ENCODE data around the gene PLXNB2.
"Not testable (repeated sequence)": the region's sequence is repeated elsewhere in the genome, so short reads cannot be mapped to it uniquely, and the experiment has no call there.

PLXNB2 gene

GRCh38 chr22:50277761-50278160, 29.7 kb downstream of the PLXNB2 start:
- no peak overlapping the region for H3K27ac ChIP-seq
- TF ChIP-seq CTCF (conservative IDR thresholded peaks at IDR 0.05): no peak

GRCh38 chr22:50276143-50276542, 31.3 kb downstream of the PLXNB2 start:
- no peak for TF ChIP-seq CTCF (conservative IDR thresholded peaks at IDR 0.05)
- no peak overlapping the region for H3K27ac ChIP-seq

- no peak overlapping the region for H3K27ac ChIP-seq
- no peak for TF ChIP-seq CTCF (conservative IDR thresholded peaks at IDR 0.05)
Observed at GRCh38 chr22:50275181-50276055, 32.0 kb downstream of the PLXNB2 start.

- no peak overlapping the region for H3K27ac ChIP-seq
- TF ChIP-seq CTCF (conservative IDR thresholded peaks at IDR 0.05): no peak
Observed at GRCh38 chr22:50274771-50275170, 32.7 kb downstream of the PLXNB2 start.

GRCh38 chr22:50274311-50274710, 33.1 kb downstream of the PLXNB2 start:
- H3K27ac ChIP-seq: no peak overlapping the region
- no peak for TF ChIP-seq CTCF (conservative IDR thresholded peaks at IDR 0.05)

GRCh38 chr22:50273781-50274180, 33.7 kb downstream of the PLXNB2 start:
- not testable (repeated sequence) for H3K27ac ChIP-seq

- H3K27ac ChIP-seq: not testable (repeated sequence)
Observed at GRCh38 chr22:50273352-50273751, 34.1 kb downstream of the PLXNB2 start.

- H3K27ac ChIP-seq: peak overlapping the region; percentile 85
- TF ChIP-seq CTCF (conservative IDR thresholded peaks at IDR 0.05): no peak
Observed at GRCh38 chr22:50272044-50272802, 35.2 kb downstream of the PLXNB2 start.

All from VCaP (cell line).